Common myeloid progenitor, CD34-positive (primary cell): ENCODE results near the gene TK2.

Source experiments
- CTCF ChIA-PET: fragments of 350-600 bp; sonication (Branson Sonifier 250); formaldehyde crosslinking; loops from one replicate; lab custom pipeline; 2021; ENCODE audit warnings: antibody characterized with exemption; lab: Charles Lee
- POLR2A ChIA-PET: fragments of 350-600 bp; sonication (Branson Sonifier 250); formaldehyde crosslinking; loops from one replicate; lab custom pipeline; 2021; ENCODE audit warnings: antibody characterized with exemption; lab: Charles Lee
- DNase-seq, 3 donors: peaks; one replicate each; pipeline versions ENCODE4 v3.0.0 to v3.0.0-alpha.2; 2013
- H3K27ac ChIP-seq, 2 experiments: 1 replicate in 1 of 2; 2 replicates in 1 of 2; pipeline ENCODE4 v1.7.0; 2013; ENCODE audit warnings: inconsistent platforms in 2 of 2, low read length in 2 of 2, mild to moderate bottlenecking in 2 of 2, low read depth in 1 of 2, moderate library complexity in 1 of 2; ENCODE audit not compliant: severe bottlenecking in 2 of 2, insufficient read depth in 1 of 2, poor library complexity in 1 of 2
- H3K27me3 ChIP-seq, 5 experiments: replicated peaks in 2 of 5; 1 replicate in 3 of 5; 2 replicates in 2 of 5; pipeline versions ENCODE4 v1.6.1 to v1.7.0; 2013; ENCODE audit warnings: low read length in 4 of 5, mild to moderate bottlenecking in 2 of 5, moderate library complexity in 2 of 5, inconsistent platforms in 1 of 5; ENCODE audit not compliant: insufficient read depth in 5 of 5, control insufficient read depth in 4 of 5
- H3K36me3 ChIP-seq, 4 experiments: 1 replicate in 2 of 4; 2 replicates in 2 of 4; pipeline versions ENCODE4 v1.6.1 to v1.7.0; 2013; ENCODE audit warnings: low read length in 3 of 4, control low read depth in 1 of 4, mild to moderate bottlenecking in 1 of 4; ENCODE audit not compliant: control insufficient read depth in 4 of 4, insufficient read depth in 4 of 4
- H3K4me1 ChIP-seq, 4 experiments: 1 replicate in 3 of 4; 2 replicates in 1 of 4; pipeline versions ENCODE4 v1.6.1 to v1.7.1; 2013; ENCODE audit warnings: low read length in 3 of 4, mild to moderate bottlenecking in 3 of 4, control low read depth in 1 of 4, inconsistent platforms in 1 of 4, moderate library complexity in 1 of 4; ENCODE audit not compliant: control insufficient read depth in 4 of 4, insufficient read depth in 4 of 4; ENCODE audit errors: control extremely low read depth in 1 of 4
- H3K4me3 ChIP-seq, 7 experiments: 1 replicate in 4 of 7; 2 replicates in 3 of 7; pipeline versions ENCODE4 v1.5.1 to v1.7.0; 2013; ENCODE audit warnings: mild to moderate bottlenecking in 7 of 7, low read length in 6 of 7, moderate library complexity in 6 of 7, inconsistent platforms in 2 of 7, low read depth in 2 of 7, control low read depth in 1 of 7; ENCODE audit not compliant: insufficient read depth in 4 of 7, control insufficient read depth in 1 of 7; ENCODE audit errors: extremely low read depth in 1 of 7
- H3K9me3 ChIP-seq, 5 experiments: 1 replicate in 4 of 5; 2 replicates in 1 of 5; pipeline versions ENCODE4 v1.6.1 to v1.7.1; 2013; ENCODE audit warnings: low read length in 4 of 5, mild to moderate bottlenecking in 2 of 5, inconsistent platforms in 1 of 5, low read depth in 1 of 5, moderate library complexity in 1 of 5; ENCODE audit not compliant: control insufficient read depth in 4 of 5, insufficient read depth in 2 of 5; ENCODE audit errors: control extremely low read depth in 1 of 5
- WGBS: methylation state at CpG from one replicate; pipeline ENCODE4 v1.1.5; 2013; ENCODE audit not compliant: insufficient coverage; 5-methylcytosine and 5-hydroxymethylcytosine counted together

TK2 gene

GRCh38 chr16:66581246-66581952, 31.5 kb upstream of the TK2 start:
- no peaks in the 10 kb centered on the region for H3K9me3 ChIP-seq
- 100% methylated on average over 2 of the region's 3 CpGs for WGBS
- H3K36me3 ChIP-seq: no peaks in the 10 kb centered on the region
- ChIA-PET CTCF (interaction anchor here (1.3 to 6.1 kb wide), 10 partner anchors 8 to 101 kb away, joined by 3 to 41 read pairs (median 6); no protein-coding TSS in a partner anchor), POLR2A (no interaction called here)
- no peak for DNase-seq
- H3K27me3 ChIP-seq: peaks cover 0 to 1% (median 0%) of the 10 kb centered on the region in 5 experiments
- H3K4me1 ChIP-seq: peaks cover 8 to 43% (median 36%) of the 10 kb centered on the region in 4 experiments
- H3K4me3 ChIP-seq: no peak overlapping the region
- no peak overlapping the region for H3K27ac ChIP-seq

DNA sequence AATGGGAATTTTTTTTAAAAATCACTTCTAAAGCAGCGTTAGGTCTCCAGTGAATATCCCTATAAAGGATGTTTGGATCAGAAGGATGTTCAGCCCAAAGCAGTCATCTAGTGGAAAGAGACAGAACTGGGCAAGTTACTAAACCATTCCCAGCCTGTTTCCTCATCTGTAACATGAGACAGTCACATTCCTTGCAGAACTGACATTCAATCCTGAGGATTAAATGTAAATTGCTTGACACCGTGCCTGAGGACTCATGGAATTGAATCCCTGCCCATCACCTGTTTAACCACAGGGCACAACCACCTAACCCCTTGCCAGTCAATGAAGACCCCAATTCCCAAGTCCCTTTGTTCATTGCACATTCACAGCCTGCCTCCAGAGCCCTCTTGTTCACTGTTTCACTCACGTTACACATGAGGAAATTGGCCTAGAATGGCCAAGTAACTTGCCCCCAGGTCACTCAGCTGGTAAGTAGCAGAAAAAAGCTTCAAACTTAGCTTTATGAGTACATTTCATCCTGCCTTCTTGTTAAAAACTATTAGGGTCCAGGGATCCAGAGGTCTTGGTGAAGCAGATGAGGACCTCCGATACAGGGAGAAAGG, 30.8 kb upstream of the TK2 start:
- CTCF ChIA-PET: interaction anchor here (1.2 to 6.1 kb wide), 9 partner anchors 9 to 100 kb away, joined by 3 to 41 read pairs (median 5); no protein-coding TSS in a partner anchor
- POLR2A ChIA-PET: no interaction called here
- H3K9me3 ChIP-seq: no peaks in the 10 kb centered on the region
- H3K4me3 ChIP-seq: no peak overlapping the region
- DNase-seq: no peak
- H3K4me1 ChIP-seq: peaks cover 8 to 36% (median 29%) of the 10 kb centered on the region in 4 experiments
- peaks cover 0 to 1% (median 0%) of the 10 kb centered on the region in 5 experiments for H3K27me3 ChIP-seq
- no peak overlapping the region for H3K27ac ChIP-seq
- 95% methylated on average over 4 of the region's 4 CpGs for WGBS
- no peaks in the 10 kb centered on the region for H3K36me3 ChIP-seq

GRCh38 chr16:66578651-66579531, 29.0 kb upstream of the TK2 start, which contains the start of gene CMTM2:
TSS of gene CMTM2 (plus strand) at chr16:66579463. CDS start at chr16:66579608, 145 bp downstream.
- H3K4me1 ChIP-seq: peaks cover 8 to 38% (median 26%) of the 10 kb centered on the region in 4 experiments
- ChIA-PET POLR2A (interaction anchor here (0.6 to 1.7 kb wide), 3 partner anchors 9 to 25 kb away, joined by 3 to 4 read pairs (median 3); no protein-coding TSS in a partner anchor), CTCF (interaction anchor here (0.8 to 9.9 kb wide), 12 partner anchors 11 to 92 kb away, joined by 3 to 82 read pairs (median 6); partner anchors contain the start of gene CMTM1)
- peak within 1 kb of the TSS in 4 of 7 experiments; percentile 7 to 59 (median 46) for H3K4me3 ChIP-seq
- H3K9me3 ChIP-seq: no peaks in the 10 kb centered on the region
- peak; percentile 83 to 97 (median 95) for DNase-seq
- 11% methylated on average over 67 of the region's 77 CpGs for WGBS
- H3K36me3 ChIP-seq: no peaks in the 10 kb centered on the region
- H3K27me3 ChIP-seq: peaks cover 0 to 1% (median 0%) of the 10 kb centered on the region in 5 experiments
- no peak within 1 kb of the TSS for H3K27ac ChIP-seq

DNA sequence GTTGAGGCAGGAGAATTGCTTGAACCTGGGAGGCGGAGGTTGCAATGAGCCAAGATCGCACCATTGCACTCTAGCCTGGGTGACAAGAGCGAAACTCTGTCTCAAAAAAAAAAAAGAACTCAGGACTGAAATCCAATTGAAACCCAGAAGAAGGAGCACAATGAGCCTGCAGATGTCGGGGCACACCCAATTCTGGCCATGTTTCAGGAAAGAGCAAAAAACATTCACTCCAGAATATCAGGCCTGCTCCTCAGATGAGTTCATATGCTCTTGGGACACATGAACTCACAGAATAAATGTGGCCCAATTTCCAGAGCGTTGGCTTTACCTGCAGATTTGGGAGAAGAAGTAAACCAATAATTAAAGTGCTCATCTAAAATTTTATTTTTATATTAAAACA, 26.4 kb upstream of the TK2 start:
- Histone ChIP-seq H3K27me3 (peaks cover 0 to 1% (median 0%) of the 10 kb centered on the region in 5 experiments), H3K4me3 (no peak overlapping the region), H3K27ac (no peak overlapping the region), H3K9me3 (no peaks in the 10 kb centered on the region), H3K4me1 (peaks cover 12 to 56% (median 42%) of the 10 kb centered on the region in 4 experiments), H3K36me3 (no peaks in the 10 kb centered on the region)
- ChIA-PET CTCF (interaction anchor here (1.9 to 9.9 kb wide), 5 partner anchors 12 to 54 kb away, joined by 6 to 82 read pairs (median 13); partner anchors contain the start of genes CKLF and CMTM1), POLR2A (no interaction called here)
- 96% methylated on average over 4 of the region's 5 CpGs for WGBS
- DNase-seq: no peak

DNA sequence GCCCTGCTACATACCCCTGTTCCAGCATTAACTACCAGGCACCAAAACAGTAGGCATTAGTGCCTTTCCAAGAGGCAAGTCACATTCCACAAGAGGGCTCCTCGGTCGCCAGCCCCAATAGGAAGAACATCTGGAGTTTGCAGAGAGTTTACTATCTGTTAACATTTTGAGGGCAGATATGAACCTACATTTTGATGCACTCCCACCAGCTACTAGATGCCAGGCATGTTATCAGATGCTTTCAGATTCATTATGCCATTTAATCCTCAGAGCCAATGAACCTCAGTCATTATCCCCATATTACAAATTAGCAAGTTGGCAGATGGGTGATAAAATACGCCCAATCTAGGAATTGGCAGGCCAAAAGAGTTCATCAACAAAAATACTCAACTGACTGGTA, 25.1 kb upstream of the TK2 start:
- POLR2A ChIA-PET: interaction anchor here (1.7 kb wide), 1 partner anchor 22 kb away, joined by 6 read pairs; the partner anchor contains the start of gene CKLF
- DNase-seq: no peak
- CTCF ChIA-PET: interaction anchor here (0.9 to 9.9 kb wide), 10 partner anchors 8 to 96 kb away, joined by 3 to 82 read pairs (median 6); partner anchors contain the start of genes CKLF and CMTM1
- Histone ChIP-seq H3K27ac (no peak overlapping the region), H3K36me3 (peaks cover 0 to 4% (median 0%) of the 10 kb centered on the region in 4 experiments), H3K27me3 (peaks cover 0 to 1% (median 0%) of the 10 kb centered on the region in 5 experiments), H3K4me3 (no peak overlapping the region), H3K9me3 (no peaks in the 10 kb centered on the region), H3K4me1 (peaks cover 14 to 60% (median 44%) of the 10 kb centered on the region in 4 experiments)
- 93% methylated on average over 3 of the region's 3 CpGs for WGBS

GRCh38 chr16:66574531-66574930, 24.6 kb upstream of the TK2 start:
- Histone ChIP-seq H3K4me3 (no peak overlapping the region), H3K27ac (no peak overlapping the region), H3K27me3 (peaks cover 0 to 1% (median 0%) of the 10 kb centered on the region in 5 experiments), H3K36me3 (peaks cover 0 to 4% (median 0%) of the 10 kb centered on the region in 4 experiments), H3K9me3 (no peaks in the 10 kb centered on the region), H3K4me1 (peaks cover 14 to 60% (median 42%) of the 10 kb centered on the region in 4 experiments)
- ChIA-PET CTCF (interaction anchor here (0.9 to 9.9 kb wide), 8 partner anchors 8 to 95 kb away, joined by 3 to 82 read pairs (median 4); partner anchors contain the start of gene CMTM1), POLR2A (interaction anchor here (1.7 kb wide), 1 partner anchor 22 kb away, joined by 6 read pairs; the partner anchor contains the start of gene CKLF)
- peak in 2 of 3 donors; percentile 62 to 75 for DNase-seq
- 63% methylated on average over 1 of the region's 3 CpGs for WGBS
